GM19023 (cell line): Measurements from ENCODE around the gene SMIM34.
"Not testable (repeated sequence)": the region's sequence is repeated elsewhere in the genome, so short reads cannot be mapped to it uniquely, and the experiment has no call there.

Experiments used
- ATAC-seq: cut with Tn5 transposase; IDR thresholded peaks from one replicate; pipeline ENCODE4 v1.9.1; 2021; ENCODE audit warnings: mild to moderate bottlenecking, moderate library complexity; ENCODE audit not compliant: unreplicated experiment

SMIM34 gene, protein sequence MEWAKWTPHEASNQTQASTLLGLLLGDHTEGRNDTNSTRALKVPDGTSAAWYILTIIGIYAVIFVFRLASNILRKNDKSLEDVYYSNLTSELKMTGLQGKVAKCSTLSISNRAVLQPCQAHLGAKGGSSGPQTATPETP

DNA sequence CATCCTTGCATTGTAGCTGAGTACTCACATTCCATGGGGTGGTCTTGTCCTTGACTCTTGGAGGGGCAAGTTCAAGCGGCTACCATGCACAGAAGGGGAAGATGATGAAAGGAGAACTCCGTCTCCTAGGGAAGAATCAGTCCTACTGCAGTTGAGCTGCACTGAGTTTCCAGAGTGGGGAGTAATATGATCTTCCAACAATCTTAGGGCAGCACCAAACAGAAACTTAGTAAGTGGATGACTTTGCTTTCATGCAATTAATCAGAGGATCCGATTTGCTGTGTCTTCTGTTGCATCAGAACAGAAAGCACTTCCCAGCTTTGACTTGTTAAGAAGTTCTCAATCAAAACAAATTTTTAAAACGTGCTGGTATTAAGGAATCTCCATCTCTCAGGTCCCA lies at the start of gene SMIM34:
Gene SMIM34 (minus strand): TSS at position 147 of the 400 bp plus-strand sequence. CDS start 112 bp downstream, at position 35.
- not testable (repeated sequence) for ATAC-seq

DNA sequence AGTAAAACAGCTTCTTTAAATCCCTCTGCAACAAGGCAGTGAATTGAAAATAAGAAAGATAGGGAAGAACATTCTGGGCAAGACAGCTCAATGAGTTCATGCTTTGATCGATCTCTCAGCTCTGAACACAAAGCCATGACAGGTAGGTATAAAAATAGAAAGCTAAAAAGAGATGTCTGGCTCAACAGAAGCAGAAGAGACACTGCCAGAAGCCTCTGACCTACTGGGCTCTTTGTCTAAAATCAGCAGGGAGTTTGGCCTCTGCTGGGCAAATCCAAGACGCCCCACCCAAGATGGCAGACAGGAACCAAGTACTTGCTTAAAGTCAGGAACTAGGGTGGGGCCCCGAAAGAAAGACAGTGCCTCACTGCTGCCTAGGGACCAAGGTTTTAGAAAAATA lies 43.6 kb upstream of the SMIM34 start:
- not testable (repeated sequence) for ATAC-seq

DNA sequence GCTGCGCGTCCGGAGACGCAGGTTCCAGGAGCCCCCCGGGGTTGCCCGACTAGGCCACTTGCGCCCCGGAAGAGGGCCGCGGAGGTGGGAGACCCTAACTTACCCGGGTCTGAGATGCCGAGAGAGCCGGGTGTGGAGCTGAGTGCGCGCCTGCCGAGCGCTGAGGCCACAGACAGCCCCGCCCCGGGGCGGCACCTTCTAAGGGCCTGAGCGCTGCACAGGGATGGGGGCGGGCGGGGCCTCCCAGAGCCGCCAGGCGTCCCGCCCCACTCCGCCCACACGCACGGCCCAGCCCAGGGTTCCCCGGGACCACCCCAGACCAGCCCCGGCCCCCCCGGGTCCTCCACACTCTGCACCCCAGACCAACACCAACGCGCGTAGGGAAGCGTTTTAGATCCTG lies 35.7 kb upstream of the SMIM34 start:
- ATAC-seq, result not testable (repeated sequence)

DNA sequence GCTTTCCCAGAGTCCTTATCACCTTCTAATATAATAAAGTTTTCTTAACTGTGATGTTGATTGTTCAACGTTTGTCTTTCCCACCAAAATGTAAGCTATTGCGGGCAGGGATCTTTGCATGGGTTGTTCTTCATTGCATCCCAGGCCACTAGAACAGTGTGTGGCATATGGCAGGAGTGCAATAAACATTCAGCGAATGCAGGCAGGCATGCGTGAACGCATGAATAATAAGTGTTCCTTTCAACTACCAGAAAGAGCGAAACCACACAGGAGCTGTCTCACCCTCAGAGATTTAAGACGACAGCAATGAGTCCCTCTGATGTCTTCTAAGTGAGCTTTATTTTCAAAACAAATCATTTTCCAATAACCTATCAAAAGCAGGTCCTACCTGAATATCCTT lies 34.5 kb upstream of the SMIM34 start:
- ATAC-seq, result not testable (repeated sequence)

DNA sequence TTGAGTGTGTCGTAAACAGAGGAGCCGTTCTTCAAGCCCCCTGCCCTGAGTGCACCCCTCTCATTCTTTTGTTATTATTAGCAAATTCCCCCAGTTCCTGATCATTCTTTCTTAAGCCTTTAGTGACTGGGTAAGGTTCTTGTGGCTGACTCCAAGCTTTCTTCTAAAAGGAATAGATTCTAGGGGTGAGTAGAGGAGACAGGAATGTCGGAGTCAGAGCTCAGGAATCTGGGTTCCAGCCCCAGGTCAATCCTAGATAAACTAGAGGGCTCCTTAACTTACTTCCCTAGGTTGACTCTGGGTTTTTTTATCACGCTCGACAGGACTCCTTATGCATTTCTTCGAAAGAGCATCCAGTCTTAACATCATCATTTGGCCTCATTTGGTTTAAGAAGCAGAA lies 32.4 kb upstream of the SMIM34 start:
- ATAC-seq, result not testable (repeated sequence)

DNA sequence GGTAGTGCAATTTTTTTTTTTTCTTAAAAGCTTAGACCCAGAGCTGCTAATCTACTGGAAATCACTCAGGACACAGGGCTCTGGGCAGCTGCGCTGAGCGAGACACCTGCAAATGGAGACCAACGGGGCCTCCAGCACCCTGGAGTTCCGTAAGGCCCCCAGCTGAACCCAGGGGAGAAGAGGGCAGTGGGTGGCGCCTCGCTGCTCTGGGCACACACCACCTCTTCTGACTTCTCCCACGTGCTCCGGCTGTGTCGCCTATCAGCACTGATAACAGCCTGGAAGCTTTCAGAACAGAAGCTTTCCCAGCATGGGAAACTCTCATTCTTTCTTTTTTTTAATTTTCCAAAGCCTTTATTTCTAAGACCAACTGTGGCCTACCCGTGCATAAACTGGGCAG lies 31.9 kb upstream of the SMIM34 start:
- ATAC-seq, result not testable (repeated sequence)

DNA sequence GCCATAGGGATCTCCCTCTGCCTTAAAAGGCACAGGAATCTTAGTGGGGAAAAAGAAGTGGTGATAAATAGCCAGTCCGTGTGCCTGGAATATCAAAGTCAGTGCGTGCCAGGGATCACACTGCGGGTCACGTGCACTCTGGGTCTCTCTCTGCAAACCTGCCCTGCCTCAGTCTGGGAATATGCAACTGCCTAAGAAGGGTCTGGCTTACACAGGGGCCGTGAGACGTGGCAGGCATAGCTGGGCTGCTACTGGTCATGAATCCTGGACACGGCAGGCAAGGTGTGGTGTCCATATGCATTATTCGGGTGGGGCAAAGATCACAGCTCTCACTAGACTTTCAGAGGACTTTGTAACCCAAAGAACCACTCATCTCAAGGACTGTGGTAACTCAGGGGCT lies 23.3 kb upstream of the SMIM34 start:
- ATAC-seq, result not testable (repeated sequence)

DNA sequence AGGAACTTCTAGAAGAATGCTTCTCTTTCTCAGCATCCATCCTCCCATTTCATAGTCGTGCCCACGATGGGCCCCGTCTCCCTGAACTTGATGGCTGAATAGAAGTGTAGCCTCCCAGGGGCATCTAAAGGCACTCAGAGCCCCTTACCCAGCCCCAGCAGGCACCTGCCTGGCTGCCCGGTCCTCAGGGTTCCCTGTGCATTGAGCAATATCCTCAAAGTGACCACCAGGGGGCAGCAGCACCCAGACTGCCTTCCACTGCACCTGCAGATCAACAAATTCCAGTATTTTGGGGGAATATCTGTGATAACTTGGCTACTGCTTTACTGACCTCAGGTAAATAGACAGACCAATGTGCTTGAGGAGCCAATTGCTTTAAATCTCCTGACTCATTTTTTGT lies 19.7 kb upstream of the SMIM34 start:
- ATAC-seq, result not testable (repeated sequence)

DNA sequence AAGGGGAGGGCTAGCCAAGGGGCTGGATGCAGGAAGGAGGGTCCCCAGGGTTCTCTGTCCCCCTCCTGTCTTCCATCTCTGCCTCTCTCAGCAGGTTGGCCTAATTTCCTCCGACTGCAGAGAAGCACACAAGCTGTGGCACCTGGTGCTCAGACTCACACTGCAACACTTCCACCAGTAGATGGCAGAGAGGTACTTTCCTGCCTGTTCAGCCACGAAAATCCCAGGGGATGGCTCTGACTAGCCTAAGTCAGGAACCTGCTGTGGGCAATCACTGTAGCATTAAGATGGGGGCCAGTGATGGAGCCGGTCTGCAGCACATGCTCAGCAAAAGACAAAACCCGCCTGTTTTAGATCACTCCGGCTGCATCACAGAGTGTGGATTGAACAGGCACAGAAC lies 6.0 kb upstream of the SMIM34 start:
- ATAC-seq, result not testable (repeated sequence)

DNA sequence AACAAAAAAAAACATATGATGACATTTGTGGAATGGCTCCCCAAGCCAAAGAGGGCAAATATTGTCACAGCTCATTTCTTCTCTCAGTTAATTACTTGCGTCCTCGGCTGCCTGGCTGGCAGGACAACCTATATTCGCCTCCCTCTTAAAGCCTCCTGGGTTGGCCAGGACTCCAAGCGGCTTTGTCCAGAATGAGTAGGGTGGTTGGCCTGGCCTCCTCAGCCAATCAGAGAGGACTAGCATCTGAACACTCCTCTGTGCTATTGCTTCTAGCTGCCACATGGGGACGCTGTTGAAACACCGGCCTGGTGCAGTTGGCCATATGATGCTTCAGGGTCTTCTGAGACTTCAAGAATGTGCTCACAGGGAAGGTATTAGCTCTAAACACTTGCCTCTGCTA lies 4.7 kb upstream of the SMIM34 start:
- ATAC-seq, result not testable (repeated sequence)

DNA sequence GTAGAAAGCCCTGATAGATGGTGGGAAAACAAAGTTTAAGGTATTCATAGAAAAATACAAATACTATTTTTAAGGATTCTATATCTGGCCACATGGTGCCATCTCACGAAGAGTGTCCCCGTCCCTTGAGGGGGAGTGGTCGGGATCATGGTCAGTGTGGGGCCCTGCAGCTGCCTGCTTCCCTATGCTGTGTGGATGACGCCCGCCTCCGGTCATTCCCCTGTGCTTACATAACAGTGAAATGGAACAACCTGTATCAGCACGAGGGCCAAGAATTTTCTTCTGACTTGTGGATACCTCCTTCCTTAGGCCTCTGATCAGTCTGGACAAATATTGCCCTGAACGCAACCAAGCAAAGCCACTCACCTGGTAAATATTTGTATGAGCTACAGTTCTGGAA lies 3.6 kb upstream of the SMIM34 start:
- not testable (repeated sequence) for ATAC-seq

DNA sequence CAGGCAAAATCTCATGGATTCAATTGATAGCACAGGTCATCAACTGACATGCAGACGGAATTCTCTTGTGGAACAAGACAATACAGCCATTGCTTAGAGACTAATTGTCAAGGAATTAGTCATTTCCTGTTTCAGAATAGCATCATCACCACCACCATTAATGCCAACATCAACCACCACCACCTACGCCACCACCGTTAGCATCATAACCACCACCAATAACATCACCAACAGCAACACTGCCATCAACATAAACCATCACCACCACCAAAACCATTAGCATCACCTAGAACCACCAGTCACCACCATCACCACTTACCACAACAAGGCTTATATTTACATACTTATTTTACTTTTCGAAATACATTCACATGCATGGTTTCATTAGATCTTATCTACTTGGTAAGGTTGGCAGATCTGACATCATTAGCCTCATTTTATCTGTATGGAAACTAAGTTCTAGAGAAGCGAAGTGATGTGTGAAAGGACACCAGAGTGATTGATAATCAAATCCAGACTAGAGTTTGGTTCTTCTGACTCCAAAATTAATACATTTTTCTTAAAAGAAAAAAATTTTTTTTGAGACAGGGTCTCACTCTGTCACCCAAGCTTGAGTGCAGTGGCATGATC lies 6.2 kb downstream of the SMIM34 start:
- ATAC-seq, result not testable (repeated sequence)

DNA sequence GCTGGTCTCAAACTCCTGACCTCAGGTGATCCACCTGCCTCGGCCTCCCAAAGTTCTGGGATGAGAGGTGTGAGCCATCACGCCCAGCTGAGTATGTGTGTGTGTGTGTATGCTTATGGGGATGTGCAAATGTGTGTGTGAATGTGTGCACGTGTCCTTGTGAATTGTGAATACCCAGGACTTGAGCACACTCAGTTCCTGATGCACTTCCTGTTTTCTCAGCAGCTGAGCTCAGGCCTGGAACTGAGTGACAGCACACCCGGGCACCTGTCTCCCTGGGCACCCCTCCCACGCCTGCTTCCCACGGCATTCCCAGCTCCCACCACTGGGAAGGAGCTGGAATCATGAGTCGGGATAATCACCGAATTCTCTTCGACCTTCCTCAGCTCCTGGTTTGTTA lies 16.5 kb downstream of the SMIM34 start:
- ATAC-seq, result not testable (repeated sequence)

DNA sequence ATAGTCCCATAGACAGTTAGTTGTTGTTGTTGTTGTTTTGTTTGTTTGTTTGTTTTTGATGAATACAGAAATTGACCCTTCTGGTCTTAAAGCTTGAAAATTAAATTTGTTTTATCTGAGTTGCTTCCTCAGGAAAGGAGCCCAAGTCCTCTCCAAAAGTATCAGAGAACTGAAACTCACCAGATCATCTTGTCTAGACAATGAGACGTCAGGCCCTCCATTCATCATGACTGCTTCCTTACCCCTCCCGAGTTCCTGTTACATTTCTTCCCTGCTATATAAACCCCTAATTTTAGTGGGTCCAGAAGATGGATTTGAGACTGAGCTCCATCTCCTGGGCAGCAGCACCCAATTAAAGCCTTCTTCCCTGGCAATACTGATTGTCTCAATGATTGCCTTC lies 17.1 kb downstream of the SMIM34 start:
- not testable (repeated sequence) for ATAC-seq

DNA sequence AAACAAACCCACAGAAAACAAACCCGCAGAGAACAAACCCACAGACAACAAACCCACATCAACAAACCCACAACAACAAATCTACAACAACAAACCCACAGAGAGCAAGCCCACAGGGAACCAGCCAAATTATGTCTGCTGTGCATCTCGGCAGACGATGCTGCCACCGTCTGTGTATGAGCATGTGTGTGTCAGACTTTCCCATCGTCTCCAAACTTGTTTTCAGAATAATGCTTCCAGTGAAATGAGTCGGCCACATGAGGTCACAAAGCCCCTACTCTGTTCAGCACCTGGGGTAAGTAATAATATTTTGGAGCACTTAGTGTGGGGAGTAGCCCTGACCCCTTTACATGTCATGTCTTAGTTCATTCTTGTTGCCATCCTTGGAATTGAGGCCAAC lies 17.6 kb downstream of the SMIM34 start:
- not testable (repeated sequence) for ATAC-seq

DNA sequence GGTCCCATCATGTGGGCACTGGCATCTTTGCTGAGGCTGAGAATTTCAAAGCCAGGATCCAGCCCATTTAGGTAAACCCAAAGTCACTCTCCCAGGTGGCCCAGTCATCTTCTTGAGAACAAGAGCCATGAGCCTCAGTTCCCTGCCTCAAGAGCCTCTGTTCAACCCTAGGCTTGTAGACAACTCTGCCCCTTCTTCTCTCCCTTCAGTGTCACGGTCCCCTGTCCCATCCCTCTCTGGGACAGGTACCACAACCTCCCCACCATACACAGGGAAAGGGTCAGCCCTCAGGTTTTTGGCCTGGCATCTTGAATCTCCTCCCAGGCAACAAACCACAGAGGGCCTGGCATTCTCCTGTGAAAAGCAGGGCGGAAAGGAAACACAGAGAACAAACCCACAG lies 18.1 kb downstream of the SMIM34 start:
- not testable (repeated sequence) for ATAC-seq

DNA sequence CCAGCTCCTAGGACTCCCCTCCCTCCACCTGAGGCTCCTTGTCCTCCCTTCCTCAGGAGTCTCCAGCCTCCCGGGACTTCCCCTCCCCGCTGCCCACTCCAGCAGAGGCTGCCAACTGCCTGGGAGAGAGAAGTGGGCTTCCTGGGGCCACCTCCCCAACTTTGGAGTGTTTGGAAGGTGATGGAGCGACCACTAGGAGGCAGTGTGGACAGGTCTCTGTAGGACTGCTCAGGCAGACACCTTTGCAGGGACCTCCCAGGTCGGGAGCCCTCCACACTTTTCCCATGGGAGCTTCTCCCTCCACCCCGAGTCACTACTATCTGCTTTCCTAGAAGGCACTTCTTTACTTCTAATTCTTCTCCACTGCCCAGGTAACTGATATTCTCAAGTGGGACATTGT lies 19.0 kb downstream of the SMIM34 start:
- ATAC-seq, result not testable (repeated sequence)

DNA sequence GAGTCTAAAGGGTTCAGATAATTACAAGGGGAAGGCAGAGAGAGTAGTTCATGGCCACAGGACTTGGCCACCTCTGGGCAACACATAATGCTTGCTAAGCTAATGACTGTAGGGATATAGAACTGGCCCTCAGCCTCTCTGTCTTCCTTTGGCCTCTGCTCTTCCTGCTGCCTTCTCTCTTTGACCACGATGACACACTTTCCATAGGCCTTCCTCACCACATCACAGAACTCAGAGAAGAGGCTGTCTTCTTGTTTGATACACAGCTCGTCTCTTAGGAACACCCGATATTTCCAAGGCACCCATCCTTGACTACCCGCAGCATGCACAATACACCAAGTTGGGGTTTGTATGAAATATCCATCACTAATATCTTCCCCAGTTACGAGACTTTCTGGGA lies 23.2 kb downstream of the SMIM34 start:
- ATAC-seq, result not testable (repeated sequence)

DNA sequence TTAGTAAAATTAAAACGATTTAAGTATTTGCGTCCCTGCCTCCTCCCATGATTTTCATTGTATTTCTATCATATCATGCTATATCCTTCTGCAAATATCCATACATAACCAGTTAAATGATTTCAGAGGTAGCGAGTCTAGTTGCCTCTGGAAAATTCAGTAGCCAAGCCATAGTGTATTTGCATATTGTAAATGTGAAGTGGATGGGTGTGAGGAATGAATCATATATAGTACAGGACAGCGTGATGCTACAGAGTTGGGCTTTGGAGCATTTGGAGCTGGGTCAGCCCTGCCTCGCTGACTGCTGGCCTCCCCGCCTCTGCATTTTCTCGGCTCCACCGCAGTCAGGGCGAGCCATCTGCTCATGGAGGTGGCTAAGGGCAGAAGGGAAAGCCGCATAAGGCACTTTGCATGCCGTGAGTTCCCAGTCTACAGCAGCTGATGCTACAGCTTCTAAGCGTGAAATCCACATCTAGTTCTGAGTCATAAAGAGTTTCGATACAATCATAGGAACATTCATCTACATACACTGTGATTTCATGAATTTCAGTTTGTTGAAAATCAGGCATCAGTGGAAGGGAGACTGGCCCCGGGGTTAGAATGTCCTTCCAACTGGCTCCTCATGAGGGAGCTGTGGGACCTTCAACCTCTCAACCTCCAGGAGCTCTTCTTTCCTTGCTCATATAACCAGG lies 39.9 kb downstream of the SMIM34 start:
- ATAC-seq, result peak; percentile 95

DNA sequence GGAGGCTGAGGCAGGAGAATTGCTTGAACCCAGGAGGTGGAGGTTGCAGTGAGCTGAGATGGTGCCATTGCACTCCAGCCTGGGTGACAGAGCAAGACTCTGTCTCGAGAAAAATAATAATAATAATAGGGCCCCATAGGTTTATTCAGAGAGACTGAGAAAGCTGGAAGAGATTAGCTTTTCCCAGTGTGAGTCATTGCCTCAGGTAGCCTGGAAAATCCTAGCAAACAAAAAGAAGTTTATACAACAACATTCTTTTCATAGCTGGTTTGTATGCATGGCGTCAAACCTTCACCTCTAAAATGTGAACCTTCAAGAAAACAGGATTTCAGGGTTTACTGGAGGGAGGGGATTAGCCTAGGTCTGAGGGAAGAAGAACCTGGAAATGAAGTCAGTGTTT lies 40.6 kb downstream of the SMIM34 start:
- ATAC-seq, result not testable (repeated sequence)

DNA sequence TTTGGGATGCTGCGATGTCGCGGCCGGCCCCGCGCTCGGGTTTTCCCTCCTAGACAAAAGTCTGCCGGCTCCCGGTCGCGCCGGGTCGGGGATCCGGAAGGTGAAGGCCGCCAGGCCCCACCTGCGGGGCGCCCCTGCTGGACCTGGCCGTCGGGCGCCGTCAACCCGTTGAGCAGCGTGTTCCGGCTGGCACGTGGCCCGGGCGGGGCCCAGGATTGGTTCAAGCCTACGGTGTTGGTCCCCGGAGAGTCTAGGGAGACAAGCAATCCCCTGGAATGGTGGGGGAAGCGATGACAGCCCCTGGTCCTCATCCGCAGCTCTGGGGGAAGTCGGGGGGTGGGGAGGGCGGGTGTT lies 48.2 kb downstream of the SMIM34 start:
- ATAC-seq, result peak; percentile 69

DNA sequence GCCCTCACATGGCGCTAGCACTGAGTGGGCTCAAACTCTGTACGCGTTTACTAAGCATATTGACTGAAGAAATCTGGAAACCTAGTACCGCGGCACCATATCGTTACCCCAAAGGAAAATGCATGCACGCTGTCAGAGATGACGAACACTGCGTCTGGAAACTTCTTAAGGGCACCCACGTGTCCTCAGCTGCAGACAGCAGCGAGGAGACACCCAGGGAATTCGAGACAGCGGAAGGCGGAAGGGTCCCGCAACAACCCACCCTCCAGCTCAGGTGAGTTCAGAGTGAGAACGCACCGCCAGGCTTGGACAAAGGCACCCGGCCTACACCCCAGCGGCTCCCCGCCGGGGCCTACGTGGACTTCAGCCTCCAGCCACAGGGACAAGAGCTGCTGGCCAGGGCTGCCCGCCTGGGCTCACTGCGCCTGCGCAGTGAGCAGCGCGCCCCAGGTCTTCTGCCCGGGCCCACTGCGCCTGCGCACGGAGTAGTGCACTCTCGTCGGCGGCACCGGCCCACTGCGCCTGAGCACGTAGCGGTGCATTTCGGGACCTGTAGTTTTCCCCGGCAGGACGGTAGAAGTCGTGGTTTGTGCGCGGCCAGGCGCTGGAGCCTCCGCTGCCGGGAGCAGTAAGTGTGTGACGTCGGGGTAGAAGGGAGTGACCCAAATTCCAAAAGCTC lies 48.7 kb downstream of the SMIM34 start, which contains the start of gene SMIM11:
Gene SMIM11 (plus strand): TSS at position 568 of the 679 bp plus-strand sequence. CDS start 3,998 bp downstream, outside the sequence.
- peak; percentile 92 for ATAC-seq
